NCI-H1417 (cell line): Measurements from ENCODE around the gene MS4A1.
A peak's percentile ranks its signal among the peaks of the same experiment; 100 is the strongest.
"Not testable (repeated sequence)": the region's sequence is repeated elsewhere in the genome, so short reads cannot be mapped to it uniquely, and the experiment has no call there.

Source experiments
- DNase-seq, 3 experiments: peaks; one replicate each; lab custom pipeline; 2025; lab: John Stamatoyannopoulos, UW

MS4A1 gene

DNA sequence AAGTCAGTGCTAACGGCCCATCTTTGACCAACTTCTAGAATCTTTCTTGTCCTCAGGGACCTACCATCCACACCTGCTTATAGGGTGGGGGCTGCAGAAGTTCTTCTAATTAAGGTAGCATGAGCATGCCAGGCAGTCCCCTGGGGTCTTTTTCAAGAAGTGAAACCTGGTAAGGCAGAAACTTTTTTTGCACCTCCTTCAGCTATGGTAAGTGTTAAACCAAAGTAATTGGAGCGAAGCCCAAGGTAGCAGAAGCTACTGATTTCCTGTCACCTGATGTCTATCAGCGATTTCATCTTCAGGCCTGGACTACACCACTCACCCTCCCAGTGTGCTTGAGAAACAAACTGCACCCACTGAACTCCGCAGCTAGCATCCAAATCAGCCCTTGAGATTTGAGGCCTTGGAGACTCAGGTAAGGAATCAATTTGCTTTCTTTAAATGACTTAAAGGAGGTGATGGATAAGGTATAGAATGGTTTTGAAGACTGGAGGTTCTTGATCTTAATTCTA is at the start of gene MS4A1:
TSS of gene MS4A1 (plus strand) at position 317 of the 512 bp plus-strand sequence. CDS start 6,528 bp downstream, outside the sequence.
- no peak for DNase-seq

DNA sequence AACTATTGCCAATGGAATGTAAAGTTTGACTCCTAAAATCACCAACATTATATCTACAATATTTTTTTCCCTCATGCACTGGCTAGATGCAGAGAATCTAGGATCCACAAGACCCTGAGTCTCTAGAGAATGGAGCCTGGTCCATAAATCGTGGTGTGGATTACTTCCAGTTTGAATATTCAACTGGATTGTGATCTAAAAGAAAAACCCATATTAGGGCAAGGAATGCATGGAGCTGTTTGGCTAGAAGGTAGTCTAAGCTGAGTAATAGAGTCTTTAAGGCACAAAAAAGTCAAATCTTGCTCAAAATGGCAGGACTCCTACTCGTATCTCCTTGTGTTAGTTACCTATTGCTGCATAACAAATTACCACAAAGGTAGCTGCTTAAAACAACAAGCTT is 35.6 kb upstream of the MS4A1 start:
- DNase-seq, result no peak

DNA sequence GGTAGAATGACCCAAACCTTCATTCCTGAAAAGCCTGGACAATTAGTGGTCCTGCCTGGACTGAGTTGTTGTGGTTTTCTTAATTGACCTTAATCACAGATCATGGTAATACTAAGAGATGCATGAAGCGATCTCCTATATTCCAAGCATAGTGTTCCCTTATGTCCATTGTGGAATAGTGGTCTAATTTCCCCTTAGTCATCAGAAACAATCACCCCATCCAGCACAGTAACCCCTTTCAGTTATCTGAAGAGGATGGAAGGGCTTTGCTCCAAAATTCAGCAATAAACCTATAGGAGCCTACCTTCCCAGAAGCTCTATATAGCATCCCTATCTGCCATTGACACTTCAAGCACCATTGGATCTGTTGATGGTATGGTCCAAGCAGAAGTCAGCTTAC is 33.0 kb upstream of the MS4A1 start:
- DNase-seq, result no peak

- DNase-seq, result no peak
Measured at GRCh38 chr11:60428517-60428916, 27.1 kb upstream of the MS4A1 start.

DNA sequence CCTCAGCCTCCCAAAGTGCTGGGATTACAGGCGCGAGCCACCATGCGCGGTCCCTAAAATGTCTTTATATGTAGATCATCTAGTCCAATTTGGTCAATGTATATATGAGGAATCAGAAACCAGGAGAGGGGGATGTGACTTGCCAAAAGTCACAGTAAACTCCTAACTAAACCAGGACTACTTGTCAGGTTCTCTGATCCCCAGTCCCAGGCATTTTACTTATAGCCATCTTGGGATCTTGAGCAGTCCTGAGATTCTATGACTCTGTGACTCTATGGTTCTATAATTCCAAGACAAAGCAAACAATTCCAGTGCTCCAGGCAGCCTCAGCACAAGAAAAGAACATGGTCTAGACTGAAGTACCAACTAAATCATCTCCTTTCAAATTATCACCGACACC is 26.4 kb upstream of the MS4A1 start, which contains the start of gene MS4A5:
TSS of gene MS4A5 (plus strand) at position 301 of the 400 bp plus-strand sequence. CDS start 103 bp downstream, outside the sequence.
- DNase-seq, result no peak

- DNase-seq, result no peak
Measured at GRCh38 chr11:60431251-60431650, 24.4 kb upstream of the MS4A1 start.

DNA sequence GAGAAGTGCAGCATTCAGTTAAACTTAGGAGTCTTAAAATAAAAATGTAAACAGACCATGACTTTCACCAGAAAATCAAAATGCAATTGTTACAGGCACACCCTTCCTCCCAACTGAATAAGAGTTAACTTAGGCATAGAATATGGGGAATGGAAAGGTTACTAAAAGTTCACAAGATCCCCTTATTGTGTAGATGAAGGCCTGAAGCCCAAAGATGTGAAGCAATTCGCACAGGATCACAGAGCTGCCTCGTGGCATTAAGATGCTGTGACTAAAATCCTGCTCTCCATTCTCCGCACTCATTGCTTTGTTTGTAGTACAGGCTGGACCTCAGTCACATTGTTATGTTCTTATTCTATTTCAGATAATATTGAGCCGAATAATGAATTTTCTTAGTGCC is 22.2 kb upstream of the MS4A1 start:
- DNase-seq, result no peak

- DNase-seq, result no peak
Measured at GRCh38 chr11:60447070-60447469, 8.6 kb upstream of the MS4A1 start.

- DNase-seq, result no peak
Measured at GRCh38 chr11:60447846-60448245, 7.8 kb upstream of the MS4A1 start.

GRCh38 chr11:60451185-60451584 is 4.5 kb upstream of the MS4A1 start:
- not testable (repeated sequence) for DNase-seq

DNA sequence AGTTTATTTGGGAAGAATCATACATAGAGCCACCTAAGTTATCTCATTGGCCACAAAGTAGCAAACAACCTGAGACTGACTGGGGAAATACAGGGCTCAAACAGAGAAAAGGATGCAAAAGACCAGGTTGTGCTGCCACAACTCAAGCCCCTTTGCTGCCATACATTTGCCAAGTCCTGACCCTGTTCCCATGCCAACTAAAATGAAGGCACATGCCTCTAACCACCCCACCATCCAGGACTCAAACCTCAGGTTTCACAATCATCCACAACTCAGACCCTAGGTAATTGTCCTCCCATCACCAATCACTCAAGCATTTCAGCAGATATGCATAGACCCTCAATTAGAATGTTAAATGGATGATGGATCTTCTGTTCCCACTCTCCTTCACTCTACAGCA is 1.4 kb upstream of the MS4A1 start:
- DNase-seq, result no peak

DNA sequence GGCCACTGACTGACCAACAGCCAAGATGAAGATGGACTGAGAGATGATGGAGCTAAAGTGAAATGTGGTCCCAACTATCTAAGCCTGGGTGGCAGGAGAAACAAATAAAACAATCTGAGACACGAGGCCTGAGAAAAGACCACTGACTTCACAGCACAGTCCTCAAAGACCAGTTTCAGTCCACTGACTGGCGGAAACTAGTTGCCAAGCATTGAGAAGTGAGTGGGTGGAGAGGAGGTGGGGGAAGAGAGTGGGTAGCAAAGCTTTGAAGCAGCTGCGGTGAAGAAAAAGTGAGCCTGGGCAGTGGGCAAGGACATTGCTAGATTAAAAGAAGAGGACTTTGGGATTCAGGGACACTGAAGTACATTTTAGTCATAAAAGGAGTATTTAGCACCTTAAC is 1.9 kb downstream of the MS4A1 start:
- no peak for DNase-seq

DNA sequence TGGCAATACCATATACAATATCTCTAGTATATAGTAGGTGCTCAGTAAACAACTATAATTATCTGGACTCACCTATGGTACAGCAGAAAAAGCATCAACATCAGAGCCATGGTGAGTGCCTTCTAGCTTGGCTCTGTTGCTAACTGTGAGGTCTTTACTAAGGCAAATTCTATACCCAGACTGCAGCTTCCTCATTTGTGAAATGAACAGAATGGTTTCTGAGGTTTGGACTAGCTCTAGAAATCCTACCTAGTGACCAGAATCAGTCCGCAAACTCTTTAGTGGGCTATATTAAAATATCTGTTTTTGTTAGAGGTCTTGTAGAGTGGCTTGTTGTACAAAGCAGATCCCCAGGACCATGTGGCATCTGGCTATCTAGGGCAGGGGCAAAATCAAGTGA is 3.7 kb downstream of the MS4A1 start:
- no peak for DNase-seq

DNA sequence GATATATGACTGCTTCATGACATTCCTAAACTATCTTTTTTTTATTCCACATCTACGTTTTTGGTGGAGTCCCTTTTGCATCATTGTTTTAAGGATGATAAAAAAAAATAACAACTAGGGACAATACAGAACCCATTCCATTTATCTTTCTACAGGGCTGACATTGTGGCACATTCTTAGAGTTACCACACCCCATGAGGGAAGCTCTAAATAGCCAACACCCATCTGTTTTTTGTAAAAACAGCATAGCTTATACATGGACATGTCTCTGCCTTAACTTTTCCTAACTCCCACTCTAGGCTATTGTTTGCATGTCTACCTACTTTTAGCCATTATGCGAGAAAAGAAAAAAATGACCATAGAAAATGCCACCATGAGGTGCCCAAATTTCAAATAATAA is 13.2 kb downstream of the MS4A1 start:
- DNase-seq, result no peak

- DNase-seq, result no peak
Measured at GRCh38 chr11:60469723-60470122, 14.1 kb downstream of the MS4A1 start.

- DNase-seq, result no peak
Measured at GRCh38 chr11:60477035-60477445, 21.4 kb downstream of the MS4A1 start.

DNA sequence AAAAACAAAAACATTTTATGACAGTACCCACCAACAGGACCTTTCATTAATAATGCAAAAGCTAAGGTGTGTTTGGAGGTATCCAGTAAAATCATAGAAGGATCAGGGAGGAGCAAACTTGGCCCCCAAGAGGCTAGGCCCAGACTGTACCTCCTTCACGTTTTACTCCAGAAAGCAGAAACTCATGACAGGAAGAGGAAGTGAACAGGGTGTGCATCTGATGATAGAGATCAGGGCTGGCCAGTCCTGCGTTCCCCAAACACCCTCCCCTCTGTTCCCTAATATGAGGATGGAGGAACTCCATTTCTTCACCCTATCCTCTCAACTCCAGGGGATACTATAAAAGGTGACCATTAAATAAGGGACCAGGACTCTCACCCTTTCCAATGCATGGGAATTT is 26.7 kb downstream of the MS4A1 start:
- no peak for DNase-seq

DNA sequence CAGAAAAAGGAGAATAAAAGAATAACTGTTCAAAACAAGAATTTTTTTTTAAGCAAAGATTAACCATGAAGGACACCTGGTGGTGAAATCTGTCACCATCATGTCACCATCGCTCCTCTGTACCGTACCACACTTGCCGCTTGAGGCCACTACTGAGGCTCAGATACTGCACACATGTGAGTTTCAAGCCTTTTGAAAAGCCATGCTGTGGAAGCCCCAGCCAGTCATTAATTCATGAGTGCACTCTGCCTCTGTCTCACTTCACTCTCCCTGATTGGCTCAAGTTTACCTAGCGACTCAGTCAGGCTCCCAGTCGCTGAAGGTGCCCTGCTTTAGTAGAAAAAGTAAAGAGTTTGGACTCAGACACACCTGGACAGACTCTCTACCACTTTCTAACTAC is 30.3 kb downstream of the MS4A1 start:
- peak in 1 of 3 experiments; percentile 32 for DNase-seq

- no peak for DNase-seq
Measured at GRCh38 chr11:60492488-60493009, 36.9 kb downstream of the MS4A1 start, which contains the start of gene MS4A12. Gene MS4A12 (plus strand): TSS chr11:60492778. CDS start chr11:60497319, 4,541 bp downstream.

GRCh38 chr11:60493454-60493853 is 37.8 kb downstream of the MS4A1 start:
- DNase-seq, result no peak

DNA sequence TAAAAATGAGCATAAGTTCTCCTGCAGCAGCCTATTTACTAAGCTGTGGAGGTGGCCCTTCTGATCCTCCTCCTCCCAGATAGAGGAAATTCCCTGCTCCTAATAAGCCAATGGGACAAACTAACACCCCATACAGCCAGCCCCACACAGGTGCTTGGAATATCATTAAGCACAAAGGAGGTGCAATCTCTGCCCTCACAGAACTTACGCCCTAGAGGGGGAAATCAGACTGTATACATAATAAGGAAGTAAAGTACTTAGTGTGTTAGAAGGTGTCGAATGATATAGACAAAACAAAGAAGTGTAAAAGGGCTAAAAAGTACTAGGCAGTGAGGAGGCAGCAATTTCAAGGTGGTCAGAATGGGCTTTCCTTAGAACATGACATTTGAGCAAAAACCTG is 42.8 kb downstream of the MS4A1 start:
- no peak for DNase-seq

- no peak for DNase-seq
Measured at GRCh38 chr11:60498853-60499252, 43.2 kb downstream of the MS4A1 start.

GRCh38 chr11:60500276-60500910 is 44.7 kb downstream of the MS4A1 start:
- DNase-seq, result no peak
